Neuronal stem cell (in vitro differentiated cells): ENCODE results near the gene EGFL8. TPM values are rescaled to one million over a fixed set of nuclear protein-coding genes. Genes with fewer than 3 reads are reported as not detected.

ENCODE experiments used
- DNase-seq: peaks from one replicate; pipeline ENCODE4 v3.0.0-alpha.2; 2013; ENCODE audit warnings: low spot score
- H2AFZ ChIP-seq: one replicate; pipeline ENCODE4 v1.6.1; 2013; ENCODE audit warnings: mild to moderate bottlenecking, low read length, inconsistent platforms
- H2AK5ac ChIP-seq: 2 replicates; pipeline ENCODE4 v1.6.1; 2013; ENCODE audit warnings: low read depth, mild to moderate bottlenecking, inconsistent platforms, low read length, moderate library complexity, mixed read lengths
- H2BK120ac ChIP-seq: 2 replicates; pipeline ENCODE4 v1.6.1; 2013; ENCODE audit warnings: low read depth, mild to moderate bottlenecking, inconsistent platforms, low read length, moderate library complexity, mixed read lengths
- H2BK12ac ChIP-seq: one replicate; pipeline ENCODE4 v1.6.1; 2013; ENCODE audit warnings: low read length, inconsistent platforms
- H2BK15ac ChIP-seq: 2 replicates; pipeline ENCODE4 v1.6.1; 2013; ENCODE audit warnings: mild to moderate bottlenecking, low read length, inconsistent platforms, mixed read lengths
- H2BK5ac ChIP-seq: one replicate; pipeline ENCODE4 v1.6.1; 2013; ENCODE audit warnings: inconsistent platforms, mild to moderate bottlenecking, low read length, moderate library complexity
- H3K14ac ChIP-seq: one replicate; pipeline ENCODE4 v1.6.1; 2013; ENCODE audit warnings: low read length, inconsistent platforms
- H3K18ac ChIP-seq: 2 replicates; pipeline ENCODE4 v1.6.1; 2013; ENCODE audit warnings: low read length, inconsistent platforms
- H3K23ac ChIP-seq: 2 replicates; pipeline ENCODE4 v1.6.1; 2013; ENCODE audit warnings: low read depth, mild to moderate bottlenecking, mixed read lengths, low read length, inconsistent platforms; ENCODE audit not compliant: poor library complexity
- H3K27ac ChIP-seq: replicated peaks from 3 replicates; pipeline ENCODE4 v1.5.1; 2013; ENCODE audit warnings: low read length, inconsistent platforms
- H3K27me3 ChIP-seq, 3 experiments: 2 replicates each; pipeline ENCODE4 v1.6.1; 2013; ENCODE audit warnings: low read length in 3 of 3, mild to moderate bottlenecking in 2 of 3, inconsistent platforms in 1 of 3, low read depth in 1 of 3, mixed read lengths in 1 of 3, moderate library complexity in 1 of 3; ENCODE audit not compliant: control insufficient read depth in 3 of 3, insufficient read depth in 3 of 3
- H3K36me3 ChIP-seq, 2 donors: replicated peaks in 1 of 2; 2 replicates each; pipeline ENCODE4 v1.6.1; 2013; ENCODE audit warnings: low read length in 2 of 2; ENCODE audit not compliant: control insufficient read depth in 2 of 2, insufficient read depth in 2 of 2
- H3K4ac ChIP-seq: 2 replicates; pipeline ENCODE4 v1.6.1; 2013; ENCODE audit warnings: inconsistent platforms, mild to moderate bottlenecking, low read length, moderate library complexity
- H3K4me1 ChIP-seq, 2 donors: 1 replicate in 1 of 2; 2 replicates in 1 of 2; pipeline ENCODE4 v1.6.1; 2013; ENCODE audit warnings: low read length in 2 of 2, low read depth in 1 of 2; ENCODE audit not compliant: control insufficient read depth in 2 of 2, insufficient read depth in 1 of 2
- H3K4me2 ChIP-seq: one replicate; pipeline ENCODE4 v1.6.1; 2013; ENCODE audit warnings: mild to moderate bottlenecking, low read length, inconsistent platforms; ENCODE audit not compliant: insufficient read depth, poor library complexity, severe bottlenecking
- H3K4me3 ChIP-seq, 2 donors: 2 replicates each; pipeline ENCODE4 v1.5.1; 2013; ENCODE audit warnings: low read length in 2 of 2, mild to moderate bottlenecking in 2 of 2, inconsistent platforms in 1 of 2, moderate library complexity in 1 of 2
- H3K79me1 ChIP-seq: one replicate; pipeline ENCODE4 v1.6.1; 2013; ENCODE audit warnings: low read depth, mild to moderate bottlenecking, inconsistent platforms, low read length, moderate library complexity
- H3K9ac ChIP-seq: one replicate; pipeline ENCODE4 v1.6.1; 2013; ENCODE audit warnings: mild to moderate bottlenecking, low read depth, low read length, inconsistent platforms; ENCODE audit not compliant: poor library complexity
- H3K9me3 ChIP-seq, 2 donors: replicated peaks in 1 of 2; 2 replicates each; pipeline versions ENCODE3 to v1.6.1; 2013; ENCODE audit warnings: low read length in 2 of 2, mild to moderate bottlenecking in 2 of 2, inconsistent platforms in 1 of 2, low read depth in 1 of 2, mixed read lengths in 1 of 2, moderate library complexity in 1 of 2; ENCODE audit not compliant: control insufficient read depth in 2 of 2, insufficient read depth in 1 of 2
- H4K8ac ChIP-seq: one replicate; pipeline ENCODE4 v1.6.1; 2013; ENCODE audit warnings: low read depth, mild to moderate bottlenecking, inconsistent platforms, low read length, moderate library complexity
- H4K91ac ChIP-seq: one replicate; pipeline ENCODE4 v1.6.1; 2013; ENCODE audit warnings: low read length, low read depth, mild to moderate bottlenecking, inconsistent platforms; ENCODE audit not compliant: poor library complexity
- WGBS, 2 donors: extraction: QIAGEN DNeasy Blood & Tissue Kit; methylation state at CpG; one replicate each; pipeline ENCODE4 v1.1.7; 2013; ENCODE audit warnings: missing lambda C conversion rate in 2 of 2, mixed read lengths in 1 of 2; ENCODE audit not compliant: insufficient read length in 2 of 2, insufficient replicate concordance in 1 of 2; ENCODE audit errors: extremely low coverage in 2 of 2; 5-methylcytosine and 5-hydroxymethylcytosine counted together
- polyA plus RNA-seq, 2 experiments: library from polyadenylated mRNA; stranded (reverse); fragments of 200-250 nt; gene quantifications; one replicate each; pipeline ENCODE4 v1.2.3, GENCODE V29; 2013

The EGFL8 gene
- 31.8 TPM for polyA plus RNA-seq (2013, experiment 1 of 2)
- 34.2 TPM for polyA plus RNA-seq (2013, experiment 2 of 2)

- peaks cover 2% of the 10 kb centered on the region for H3K79me1 ChIP-seq
- H2BK12ac ChIP-seq: no peak within 1 kb of the TSS
- no peak for DNase-seq
- H3K27ac ChIP-seq: peak within 1 kb of the TSS; percentile 81
- H3K18ac ChIP-seq: peak within 1 kb of the TSS; percentile 78
- H3K9me3 ChIP-seq: no peaks in the 10 kb centered on the region
- no peaks in the 10 kb centered on the region for H3K27me3 ChIP-seq
- H3K4me1 ChIP-seq: peaks cover 0 to 32% of the 10 kb centered on the region in 2 donors
- H2BK5ac ChIP-seq: no peak within 1 kb of the TSS
- H3K14ac ChIP-seq: no peak within 1 kb of the TSS
- H2BK15ac ChIP-seq: peak within 1 kb of the TSS; percentile 59
- no peak within 1 kb of the TSS for H4K91ac ChIP-seq
- peak within 1 kb of the TSS; percentile 51 for H2AK5ac ChIP-seq
- H4K8ac ChIP-seq: no peak within 1 kb of the TSS
- H3K4me2 ChIP-seq: peak within 1 kb of the TSS; percentile 43
- no peak within 1 kb of the TSS for H3K4ac ChIP-seq
- peaks cover 20 to 68% of the 10 kb centered on the region in 2 donors for H3K36me3 ChIP-seq
- no peak within 1 kb of the TSS for H3K9ac ChIP-seq
- no peak within 1 kb of the TSS for H2BK120ac ChIP-seq
- no peak within 1 kb of the TSS for H2AFZ ChIP-seq
- H3K4me3 ChIP-seq: no peak within 1 kb of the TSS
- H3K23ac ChIP-seq: no peak within 1 kb of the TSS
Measured at GRCh38 chr6:32164295-32164694, at the start of gene EGFL8. Gene EGFL8, plus strand, starts transcription at chr6:32164595. Its CDS starts 1,571 bp downstream, at chr6:32166166.

- Histone ChIP-seq H2BK12ac (no peak overlapping the region), H3K4me3 (no peak overlapping the region), H3K18ac (no peak overlapping the region), H2AK5ac (no peak overlapping the region), H3K9me3 (peaks cover 0 to 2% of the 10 kb centered on the region in 2 donors), H3K14ac (no peak overlapping the region), H3K27me3 (peaks cover 0 to 2% (median 0%) of the 10 kb centered on the region in 3 experiments), H2BK5ac (no peak overlapping the region), H2BK15ac (no peak overlapping the region), H3K4me1 (peaks cover 4 to 12% of the 10 kb centered on the region in 2 donors), H3K27ac (no peak overlapping the region), H3K79me1 (peaks cover 2% of the 10 kb centered on the region), H3K36me3 (peaks cover 40 to 49% of the 10 kb centered on the region in 2 donors), H2BK120ac (no peak overlapping the region), H3K4me2 (no peak overlapping the region), H4K91ac (no peak overlapping the region), H3K23ac (no peak overlapping the region), H4K8ac (no peak overlapping the region), H3K4ac (no peak overlapping the region), H2AFZ (no peak overlapping the region), H3K9ac (no peak overlapping the region)
- no peak for DNase-seq
- no CpG with 5 or more reads among the region's 8 CpGs for WGBS, 2 donors
Measured at GRCh38 chr6:32114796-32115195, 49.6 kb upstream of the EGFL8 start.

- H2BK12ac ChIP-seq: no peak overlapping the region
- no peak overlapping the region for H3K9ac ChIP-seq
- no peak overlapping the region for H4K8ac ChIP-seq
- no peak overlapping the region for H3K23ac ChIP-seq
- H3K4me1 ChIP-seq: peaks cover 4 to 12% of the 10 kb centered on the region in 2 donors
- no peak overlapping the region for H3K14ac ChIP-seq
- no peak overlapping the region for H2AK5ac ChIP-seq
- H2BK15ac ChIP-seq: no peak overlapping the region
- H2BK5ac ChIP-seq: no peak overlapping the region
- no peak overlapping the region for H4K91ac ChIP-seq
- H2BK120ac ChIP-seq: no peak overlapping the region
- no peaks in the 10 kb centered on the region for H3K27me3 ChIP-seq
- H3K4ac ChIP-seq: no peak overlapping the region
- peaks cover 0 to 2% of the 10 kb centered on the region in 2 donors for H3K9me3 ChIP-seq
- WGBS, 2 donors: no CpG with 5 or more reads among the region's 6 CpGs
- H3K36me3 ChIP-seq: peaks cover 41 to 54% of the 10 kb centered on the region in 2 donors
- H3K4me2 ChIP-seq: no peak overlapping the region
- peaks cover 2% of the 10 kb centered on the region for H3K79me1 ChIP-seq
- no peak overlapping the region for H3K27ac ChIP-seq
- no peak for DNase-seq
- no peak overlapping the region for H2AFZ ChIP-seq
- no peak overlapping the region for H3K18ac ChIP-seq
- no peak overlapping the region for H3K4me3 ChIP-seq
Measured at GRCh38 chr6:32115623-32116022, 48.8 kb upstream of the EGFL8 start.

- Histone ChIP-seq H3K9ac (no peak overlapping the region), H2AFZ (no peak overlapping the region), H3K27me3 (no peaks in the 10 kb centered on the region), H3K36me3 (peaks cover 48 to 64% of the 10 kb centered on the region in 2 donors), H2BK15ac (no peak overlapping the region), H3K9me3 (peaks cover 0 to 2% of the 10 kb centered on the region in 2 donors), H3K4me2 (no peak overlapping the region), H3K27ac (no peak overlapping the region), H2BK12ac (no peak overlapping the region), H4K8ac (no peak overlapping the region), H3K4ac (no peak overlapping the region), H3K14ac (no peak overlapping the region), H3K18ac (no peak overlapping the region), H2AK5ac (no peak overlapping the region), H2BK120ac (no peak overlapping the region), H4K91ac (no peak overlapping the region), H3K4me3 (no peak overlapping the region), H2BK5ac (no peak overlapping the region), H3K79me1 (peaks cover 2% of the 10 kb centered on the region), H3K23ac (no peak overlapping the region), H3K4me1 (peaks cover 4 to 12% of the 10 kb centered on the region in 2 donors)
- WGBS, 2 donors: no CpG with 5 or more reads among the region's 7 CpGs
- no peak for DNase-seq
Measured at GRCh38 chr6:32116674-32117073, 47.7 kb upstream of the EGFL8 start.
